Urinary bladder (tissue), 4 donors: ENCODE data around the gene ITGA8. TPM values are rescaled to one million over a fixed set of nuclear protein-coding genes. Genes with fewer than 3 reads are reported as not detected.
A peak's percentile ranks its signal among the peaks of the same experiment; 100 is the strongest.
"Not testable (repeated sequence)": the region's sequence is repeated elsewhere in the genome, so short reads cannot be mapped to it uniquely, and the experiment has no call there.

Source experiments
- DNase-seq: peaks from one replicate; pipeline ENCODE4 v3.0.0-alpha.2; 2015; ENCODE audit errors: extremely low spot score
- H3K27ac ChIP-seq: one replicate; pipeline ENCODE4 v1.5.1; 2013; ENCODE audit warnings: low read depth, mild to moderate bottlenecking, moderate library complexity
- H3K36me3 ChIP-seq: one replicate; pipeline ENCODE4 v1.6.1; 2013; ENCODE audit warnings: mild to moderate bottlenecking, moderate library complexity; ENCODE audit not compliant: insufficient read depth
- H3K4me1 ChIP-seq: one replicate; pipeline ENCODE4 v1.6.1; 2013; ENCODE audit warnings: mild to moderate bottlenecking, moderate library complexity; ENCODE audit not compliant: insufficient read depth
- H3K4me3 ChIP-seq: one replicate; pipeline ENCODE4 v1.5.1; 2013; ENCODE audit warnings: low read depth, low read length
- WGBS: extraction: QIAGEN DNeasy Blood & Tissue Kit; methylation state at CpG from one replicate; pipeline ENCODE4 v1.1.7; 2013; 5-methylcytosine and 5-hydroxymethylcytosine counted together
- polyA plus RNA-seq: library from polyadenylated mRNA; stranded (reverse); fragments of 200-250 nt; gene quantifications from one replicate; pipeline ENCODE4 v1.2.3, GENCODE V29; 2013
- total RNA-seq: library from RNA; depleted of rRNA; stranded (reverse); fragments of >200 nt; gene quantifications from one replicate; pipeline ENCODE4 v1.2.3, GENCODE V29; 2014
- donor health status: healthy with polysubstance abuse.
- donor health status: healthy.

Gene ITGA8
- total RNA-seq (62.2 TPM), polyA plus RNA-seq (34.0 TPM)

DNA sequence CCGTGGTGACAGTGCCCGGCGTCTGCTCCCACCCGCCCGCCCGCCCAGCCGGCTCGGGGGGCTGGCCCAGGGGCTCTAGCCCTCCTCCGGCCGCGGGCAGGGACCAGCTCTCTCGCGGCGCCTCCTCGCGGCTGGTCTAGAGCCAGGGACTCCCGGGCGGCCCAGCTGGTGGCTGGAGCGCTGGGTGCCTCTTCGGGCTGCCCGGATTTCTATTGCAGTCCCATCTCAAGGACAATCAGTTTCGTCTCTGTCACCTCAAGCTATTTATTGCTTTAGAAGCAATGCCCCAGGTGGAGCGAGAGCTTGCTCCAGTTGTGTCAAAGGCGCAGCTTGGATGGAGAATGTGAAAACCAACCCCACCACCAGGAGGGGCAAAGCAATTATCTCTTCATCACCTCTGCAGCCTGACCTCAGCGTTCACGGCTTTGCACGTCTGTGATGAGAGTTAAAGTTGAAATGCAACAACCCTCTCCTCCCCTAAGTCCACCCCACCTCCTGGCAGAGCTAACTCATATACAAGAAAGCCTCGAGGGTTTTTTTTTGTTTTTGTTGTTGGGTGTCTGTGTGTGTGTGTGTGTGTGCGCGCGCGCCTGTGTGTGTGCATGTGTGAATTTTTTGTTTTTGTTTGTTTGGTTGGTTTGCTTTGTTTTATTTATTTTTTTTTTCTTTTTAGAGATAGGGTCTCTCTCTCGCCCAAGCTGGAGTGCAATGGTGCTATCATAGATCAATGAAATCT, at the start of gene ITGA8:
Gene ITGA8 (minus strand): TSS at position 24 of the 736 bp plus-strand sequence. CDS start 151 bp downstream, outside the sequence.
- DNase-seq: no peak
- Histone ChIP-seq H3K27ac (peak within 1 kb of the TSS; percentile 76), H3K36me3 (no peaks in the 10 kb centered on the region), H3K4me1 (no peaks in the 10 kb centered on the region), H3K4me3 (peak within 1 kb of the TSS; percentile 75)
- WGBS: 12% methylated on average over 33 of the region's 33 CpGs

DNA sequence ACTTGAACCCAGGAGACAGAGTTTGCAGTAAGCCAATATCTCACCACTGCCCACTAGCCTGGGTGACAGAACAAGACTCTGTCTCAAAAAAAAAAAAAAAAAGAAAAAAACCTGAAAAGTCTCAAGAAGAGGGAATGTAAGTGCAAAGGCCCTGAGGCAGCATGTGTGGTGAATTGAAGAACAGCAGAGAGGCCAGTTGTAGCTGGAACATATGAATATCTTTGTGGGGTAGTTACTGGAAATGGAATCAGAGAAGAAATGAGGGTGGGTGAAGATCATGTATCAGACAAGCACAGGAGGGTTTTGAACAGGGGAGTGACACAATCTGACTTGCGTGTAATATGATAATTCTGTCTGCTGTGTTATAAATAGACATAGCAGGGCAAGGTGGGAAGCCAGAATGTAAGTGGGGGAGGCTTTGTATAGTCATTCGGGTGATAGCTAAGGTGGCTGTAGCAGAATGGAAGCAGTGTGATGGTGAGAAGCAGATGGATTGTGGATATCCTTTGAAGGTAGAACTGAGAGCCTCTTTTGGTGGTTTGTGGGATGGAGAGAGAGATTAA, 45.3 kb upstream of the ITGA8 start:
- WGBS: 91% methylated on average over 2 of the region's 2 CpGs
- Histone ChIP-seq H3K36me3 (no peaks in the 10 kb centered on the region), H3K27ac (no peak overlapping the region), H3K4me1 (no peaks in the 10 kb centered on the region), H3K4me3 (no peak overlapping the region)
- no peak for DNase-seq

DNA sequence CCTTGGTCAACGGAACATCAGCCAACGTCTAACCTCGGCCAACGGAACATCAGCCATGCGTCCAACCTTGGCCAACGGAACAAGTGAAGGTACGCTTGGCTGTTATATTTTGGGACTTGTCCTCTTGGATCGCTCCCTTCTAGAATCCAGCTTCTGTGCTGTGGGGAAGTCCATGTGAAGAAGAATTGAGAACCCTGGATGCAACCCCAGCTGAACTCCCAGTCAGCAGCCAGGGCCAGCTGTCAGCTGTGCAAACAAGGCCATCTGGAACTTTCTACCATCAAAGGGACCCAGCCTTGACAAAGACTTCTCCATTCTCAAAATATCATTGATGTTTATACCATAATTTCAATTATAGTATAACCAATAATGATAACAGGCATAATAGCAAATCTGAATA, 43.3 kb upstream of the ITGA8 start:
- WGBS: 91% methylated on average over 8 of the region's 8 CpGs
- Histone ChIP-seq H3K27ac (no peak overlapping the region), H3K36me3 (no peaks in the 10 kb centered on the region), H3K4me1 (no peaks in the 10 kb centered on the region), H3K4me3 (no peak overlapping the region)
- no peak for DNase-seq

DNA sequence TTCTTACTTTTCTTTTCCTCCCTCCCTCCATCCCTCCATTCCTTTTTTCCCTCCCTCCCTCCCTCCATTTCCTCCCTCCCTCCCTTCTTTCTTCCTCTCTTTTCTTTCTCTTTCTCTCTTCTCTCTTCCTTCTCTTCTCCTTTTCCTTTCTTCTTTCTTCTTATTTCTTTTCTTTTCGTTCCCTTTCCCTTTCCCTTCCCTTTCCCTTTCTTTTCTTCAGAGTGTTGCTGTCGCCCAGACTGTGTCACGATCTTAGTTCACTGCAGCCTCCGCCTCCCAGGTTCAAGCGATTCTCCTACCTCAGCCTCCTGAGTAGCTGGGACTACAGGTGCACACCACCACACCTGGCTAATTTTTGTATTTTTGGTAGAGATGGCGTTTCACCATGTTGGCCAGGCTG, 42.5 kb upstream of the ITGA8 start:
- 95% methylated on average over 6 of the region's 6 CpGs for WGBS
- H3K27ac ChIP-seq, DNase-seq, H3K4me1 ChIP-seq, H3K36me3 ChIP-seq, H3K4me3 ChIP-seq: not testable (repeated sequence)

DNA sequence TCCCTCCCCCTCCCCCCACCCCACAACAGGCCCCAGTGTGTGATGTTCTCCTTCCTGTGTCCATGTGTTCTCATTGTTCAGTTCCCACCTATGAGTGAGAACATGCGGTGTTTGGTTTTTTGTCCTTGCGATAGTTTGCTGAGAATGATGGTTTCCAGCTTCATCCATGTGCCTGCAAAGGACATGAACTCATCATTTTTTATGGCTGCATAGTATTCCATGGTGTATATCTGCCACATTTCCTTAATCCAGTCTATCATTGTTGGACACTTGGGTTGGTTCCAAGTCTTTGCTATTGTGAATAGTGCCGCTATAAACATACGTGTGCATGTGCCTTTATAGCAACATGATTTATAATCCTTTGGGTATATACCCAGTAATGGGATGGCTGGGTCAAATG, 41.5 kb upstream of the ITGA8 start:
- not testable (repeated sequence) for H3K4me1 ChIP-seq
- 89% methylated on average over 2 of the region's 4 CpGs for WGBS

DNA sequence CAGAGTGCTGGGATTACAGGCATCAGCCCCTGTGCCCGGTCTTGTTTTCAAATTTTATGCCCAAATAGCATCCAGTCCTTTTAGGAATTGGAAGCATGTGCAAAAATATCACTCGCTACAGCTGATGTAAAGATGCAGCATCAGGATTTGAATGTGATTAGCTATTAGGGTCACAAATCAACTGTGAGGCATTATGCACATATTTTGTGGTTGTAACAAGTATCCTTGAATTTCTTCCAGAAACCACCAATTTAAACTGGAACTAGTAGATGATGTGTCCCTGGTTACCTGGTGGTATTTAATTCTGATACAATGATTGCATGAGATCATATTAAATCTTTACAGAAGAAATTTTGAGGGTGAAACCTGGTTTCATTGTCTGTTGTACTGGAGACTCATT, 41.0 kb upstream of the ITGA8 start:
- H3K4me3 ChIP-seq: no peak overlapping the region
- H3K4me1 ChIP-seq: no peaks in the 10 kb centered on the region
- H3K27ac ChIP-seq: no peak overlapping the region
- DNase-seq: no peak
- WGBS: 98% methylated on average over 2 of the region's 2 CpGs
- H3K36me3 ChIP-seq: no peaks in the 10 kb centered on the region

More for the DNA sequence above, 41.5 kb upstream of the ITGA8 start:
- H3K4me3 ChIP-seq, H3K27ac ChIP-seq, DNase-seq, H3K36me3 ChIP-seq: not testable (repeated sequence)

DNA sequence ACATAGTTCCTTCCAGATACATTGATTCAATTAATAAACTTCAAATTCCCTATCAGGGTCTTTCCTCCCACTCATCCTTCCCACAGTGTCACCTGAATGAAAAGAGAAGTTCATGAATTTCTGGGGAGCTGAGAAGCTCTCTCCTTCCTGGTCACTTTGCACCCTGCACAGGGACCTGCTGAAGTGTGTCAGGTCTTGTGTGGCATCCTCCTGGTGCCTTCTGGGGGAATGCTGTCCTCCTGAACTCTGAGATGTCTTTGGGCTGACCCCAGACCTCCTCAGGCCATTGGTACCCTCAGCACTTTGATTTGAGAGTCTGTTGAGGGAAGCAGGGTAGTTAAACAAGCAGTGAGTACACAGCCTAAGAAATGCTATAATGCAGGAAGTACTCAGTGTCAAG, 39.5 kb upstream of the ITGA8 start:
- Histone ChIP-seq H3K4me1 (no peaks in the 10 kb centered on the region), H3K36me3 (no peaks in the 10 kb centered on the region), H3K27ac (no peak overlapping the region), H3K4me3 (no peak overlapping the region)
- no peak for DNase-seq

DNA sequence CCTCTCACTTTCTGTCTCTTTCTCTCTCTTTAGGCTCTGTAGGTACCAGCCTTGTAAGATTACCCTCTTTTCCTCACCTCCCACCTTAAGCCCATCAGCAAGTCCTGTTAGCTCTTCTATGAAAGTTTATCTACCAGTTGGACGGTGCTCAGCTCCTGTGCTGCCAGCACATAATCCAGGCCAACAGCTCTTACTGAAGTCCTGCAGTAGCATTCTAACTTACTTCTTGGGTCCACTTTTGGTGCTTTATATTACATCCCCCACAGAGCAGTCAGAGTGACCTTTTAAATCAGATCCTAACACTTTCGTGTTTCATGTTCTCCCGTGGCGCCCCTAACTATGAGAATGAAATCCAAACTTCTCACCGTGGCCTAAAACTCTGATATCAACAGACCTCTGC, 38.9 kb upstream of the ITGA8 start:
- H3K4me1 ChIP-seq: no peaks in the 10 kb centered on the region
- H3K36me3 ChIP-seq: no peaks in the 10 kb centered on the region
- WGBS: 82% methylated on average over 5 of the region's 5 CpGs
- H3K27ac ChIP-seq: no peak overlapping the region
- DNase-seq: no peak
- no peak overlapping the region for H3K4me3 ChIP-seq

DNA sequence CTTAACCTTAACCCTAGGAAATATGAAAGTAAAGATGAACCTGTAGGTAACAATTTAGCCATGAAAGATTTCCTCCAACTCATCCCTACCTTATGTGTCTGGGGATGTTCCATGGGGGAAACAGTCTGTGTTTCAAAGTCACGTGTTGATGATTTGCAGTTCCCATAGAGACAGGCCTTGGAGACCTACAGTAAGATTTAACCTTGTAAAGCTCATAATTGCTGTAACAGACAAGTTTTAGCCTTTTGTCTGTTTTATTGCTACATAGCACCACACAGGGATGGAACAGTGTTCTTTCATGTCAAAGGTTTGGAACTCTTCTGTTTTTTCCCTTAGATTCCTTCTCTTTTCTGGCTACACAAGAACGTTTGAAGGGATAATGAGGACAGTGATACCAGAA, 35.2 kb upstream of the ITGA8 start:
- H3K36me3 ChIP-seq: no peaks in the 10 kb centered on the region
- WGBS: 20% methylated on average over 2 of the region's 2 CpGs
- no peak overlapping the region for H3K27ac ChIP-seq
- DNase-seq: no peak
- H3K4me3 ChIP-seq: no peak overlapping the region
- no peaks in the 10 kb centered on the region for H3K4me1 ChIP-seq

DNA sequence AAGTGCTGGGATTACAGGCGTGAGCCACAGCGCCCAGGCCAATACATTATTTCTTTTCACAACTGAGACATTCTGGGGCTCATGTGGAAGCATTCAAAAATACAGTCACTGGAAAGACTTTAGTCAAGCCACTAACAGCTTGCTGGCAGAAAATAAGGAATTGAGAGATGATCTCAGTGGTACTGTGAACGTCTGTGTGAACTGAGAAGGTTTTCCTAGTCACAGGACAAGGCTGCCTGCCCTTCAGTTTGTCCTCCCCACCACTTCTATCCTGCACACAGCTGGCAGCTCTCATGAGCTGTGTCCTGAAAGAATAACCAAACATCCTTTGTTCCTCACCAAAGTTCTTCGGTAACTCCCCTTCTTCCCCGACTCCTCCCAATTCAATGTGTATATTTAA, 31.3 kb upstream of the ITGA8 start:
- 78% methylated on average over 5 of the region's 5 CpGs for WGBS
- Histone ChIP-seq H3K4me3 (no peak overlapping the region), H3K36me3 (no peaks in the 10 kb centered on the region), H3K4me1 (no peaks in the 10 kb centered on the region), H3K27ac (no peak overlapping the region)
- no peak for DNase-seq

DNA sequence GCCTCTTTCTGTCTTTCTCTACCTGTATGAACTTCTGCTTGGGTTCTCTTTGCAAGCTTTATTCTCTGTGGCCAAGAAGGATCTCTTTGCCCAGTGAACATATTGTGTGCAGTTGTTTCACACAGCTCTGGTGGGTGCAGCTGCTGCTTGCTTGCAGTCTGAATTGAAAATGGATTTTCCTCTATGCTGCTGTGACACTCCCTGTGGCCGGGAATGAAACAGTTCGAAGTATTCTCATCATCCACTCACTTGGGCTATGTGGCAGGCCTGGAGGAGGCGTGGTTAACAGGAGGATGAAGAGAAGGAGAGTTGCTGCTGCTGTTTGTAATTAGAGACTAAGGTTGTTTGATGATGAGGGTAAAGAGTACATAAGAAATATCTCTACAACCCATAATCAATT, 28.4 kb upstream of the ITGA8 start:
- DNase-seq: no peak
- Histone ChIP-seq H3K36me3 (no peaks in the 10 kb centered on the region), H3K27ac (no peak overlapping the region), H3K4me3 (no peak overlapping the region), H3K4me1 (no peaks in the 10 kb centered on the region)
- 64% methylated on average over 3 of the region's 3 CpGs for WGBS

DNA sequence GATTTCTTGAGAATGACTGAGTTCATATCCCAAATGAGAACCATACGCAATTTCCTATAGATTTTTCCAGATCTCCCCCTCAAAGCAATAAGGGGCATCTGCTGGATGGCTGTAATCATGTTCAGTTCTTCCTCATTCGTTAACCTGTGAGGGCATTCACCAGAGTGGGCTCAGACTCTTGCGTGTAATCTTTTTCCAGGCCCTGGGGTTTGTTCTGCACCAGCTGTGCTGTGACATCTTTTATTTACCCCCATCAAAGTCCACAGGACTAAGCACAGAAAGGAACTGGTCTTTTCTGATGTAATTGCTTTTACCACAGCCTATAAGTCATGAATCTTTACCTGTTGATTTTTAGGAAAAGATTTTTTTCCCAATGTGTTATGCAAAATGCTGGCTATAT, 27.9 kb upstream of the ITGA8 start:
- 92% methylated on average over 3 of the region's 3 CpGs for WGBS
- H3K27ac ChIP-seq: no peak overlapping the region
- H3K36me3 ChIP-seq: no peaks in the 10 kb centered on the region
- H3K4me3 ChIP-seq: no peak overlapping the region
- no peak for DNase-seq
- H3K4me1 ChIP-seq: no peaks in the 10 kb centered on the region

DNA sequence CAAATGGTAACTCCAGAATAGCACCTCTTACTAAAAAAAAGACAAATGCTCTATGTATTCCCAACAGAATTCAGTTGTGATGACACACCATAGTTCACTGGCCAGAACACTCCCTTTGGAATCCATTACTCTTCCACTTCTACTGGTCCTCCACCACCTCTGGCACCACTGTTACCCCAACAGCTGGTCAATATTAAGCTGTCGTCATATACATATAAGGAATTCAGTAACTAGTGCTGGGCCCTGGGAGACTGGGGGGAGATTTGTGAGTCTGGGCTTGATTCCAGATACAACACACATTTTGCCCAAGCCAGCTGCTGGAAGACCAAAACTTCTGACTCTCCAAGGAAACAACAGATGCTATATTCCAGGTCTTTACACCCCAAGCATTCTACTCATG, 26.0 kb upstream of the ITGA8 start:
- no peaks in the 10 kb centered on the region for H3K4me1 ChIP-seq
- peak; percentile 48 for DNase-seq
- WGBS: 27% methylated on average over 1 of the region's 1 CpG
- H3K4me3 ChIP-seq: no peak overlapping the region
- H3K36me3 ChIP-seq: no peaks in the 10 kb centered on the region
- H3K27ac ChIP-seq: no peak overlapping the region

DNA sequence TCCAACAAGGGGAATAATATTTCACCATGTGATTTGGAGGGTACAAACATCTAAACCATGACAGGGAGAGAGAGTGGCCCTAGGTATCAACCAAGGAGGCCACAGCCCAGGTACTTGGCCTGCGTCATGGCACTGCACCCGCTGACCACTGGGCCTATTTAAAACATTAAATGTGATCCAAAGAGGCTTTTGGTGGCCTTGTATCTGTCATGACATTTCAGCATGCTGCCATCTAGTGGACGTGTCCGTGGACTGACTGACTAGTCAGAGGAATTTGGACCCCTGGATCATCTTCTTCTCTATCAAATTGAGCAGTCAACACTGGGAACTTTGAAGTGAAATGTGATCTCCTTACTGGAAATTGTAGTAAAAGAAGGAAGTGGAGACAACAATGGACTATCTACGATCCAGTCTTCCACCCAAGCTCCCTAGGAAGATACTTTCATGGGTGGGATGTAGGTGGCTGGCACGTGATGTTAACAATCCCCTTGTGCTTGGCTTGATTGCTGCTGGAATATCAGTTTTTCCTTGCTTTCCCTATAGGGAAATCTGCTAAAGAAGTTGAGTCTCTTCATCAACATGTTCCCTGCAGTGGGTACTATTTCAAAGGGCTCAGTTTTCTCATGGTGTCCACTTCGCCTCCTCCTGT, 24.6 kb upstream of the ITGA8 start:
- DNase-seq: no peak
- no peaks in the 10 kb centered on the region for H3K36me3 ChIP-seq
- 56% methylated on average over 7 of the region's 7 CpGs for WGBS

More for the DNA sequence above, 24.6 kb upstream of the ITGA8 start:
- H3K27ac ChIP-seq: no peak overlapping the region
- H3K4me1 ChIP-seq: no peaks in the 10 kb centered on the region
- no peak overlapping the region for H3K4me3 ChIP-seq
